Measurements from ENCODE around the gene IL1F10.

IL1F10 gene, protein sequence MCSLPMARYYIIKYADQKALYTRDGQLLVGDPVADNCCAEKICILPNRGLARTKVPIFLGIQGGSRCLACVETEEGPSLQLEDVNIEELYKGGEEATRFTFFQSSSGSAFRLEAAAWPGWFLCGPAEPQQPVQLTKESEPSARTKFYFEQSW

GRCh38 chr2:113067681-113068080 is at the start of gene IL1F10:
IL1F10 (plus strand) TSS chr2:113067970; CDS start chr2:113072739, 4,769 bp downstream.
- no peak for DNase-seq

DNA sequence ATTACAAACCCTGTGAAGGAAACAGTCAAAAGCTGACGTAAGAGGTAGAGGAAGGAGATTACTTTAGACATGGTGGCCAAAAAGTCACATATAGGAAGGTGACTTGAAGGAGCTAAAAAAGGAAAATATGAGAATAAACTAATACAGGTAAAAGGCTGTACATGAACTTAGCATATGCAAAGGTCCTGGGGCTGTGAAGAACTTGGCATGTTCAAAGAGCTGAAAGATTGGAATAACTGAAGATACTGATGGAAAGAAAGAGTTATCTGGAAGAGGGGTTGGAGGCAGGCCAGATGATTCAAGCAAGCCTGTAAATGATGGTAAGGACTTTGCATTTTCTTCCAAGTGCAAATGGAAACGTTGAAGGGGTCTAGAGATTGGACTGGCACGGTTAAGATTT is 49.3 kb upstream of the IL1F10 start:
- DNase-seq, result no peak

- no peak for DNase-seq
Measured at GRCh38 chr2:113021312-113021711, 46.5 kb upstream of the IL1F10 start.

- DNase-seq, result no peak
Measured at GRCh38 chr2:113024764-113025163, 43.0 kb upstream of the IL1F10 start.

DNA sequence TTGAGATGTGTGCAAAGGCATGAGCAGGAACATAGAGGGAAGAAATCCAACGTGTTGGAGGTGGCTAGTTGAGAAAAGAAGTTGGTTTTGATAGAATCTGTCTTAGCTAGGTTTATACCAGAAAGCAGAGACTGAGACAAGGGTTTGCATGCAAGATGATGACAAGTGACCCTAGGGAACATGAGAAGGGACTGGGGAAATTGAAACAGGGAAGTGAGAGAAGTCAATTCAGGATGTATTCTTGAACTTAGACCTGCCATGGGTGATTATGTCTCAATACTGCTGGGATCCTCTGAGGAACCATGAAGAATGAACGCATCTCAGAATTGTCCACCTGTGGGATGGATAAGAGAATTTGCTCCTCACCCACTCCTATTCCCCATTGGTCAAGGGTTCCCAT is 42.0 kb upstream of the IL1F10 start:
- DNase-seq, result no peak

GRCh38 chr2:113027691-113028090 is 40.1 kb upstream of the IL1F10 start:
- DNase-seq, result no peak

GRCh38 chr2:113028112-113028511 is 39.7 kb upstream of the IL1F10 start:
- no peak for DNase-seq

- DNase-seq, result no peak
Measured at GRCh38 chr2:113032737-113033136, 35.0 kb upstream of the IL1F10 start.

- DNase-seq, result no peak
Measured at GRCh38 chr2:113034016-113034415, 33.8 kb upstream of the IL1F10 start.

GRCh38 chr2:113036763-113037162 is 31.0 kb upstream of the IL1F10 start:
- no peak for DNase-seq

GRCh38 chr2:113038291-113038690 is 29.5 kb upstream of the IL1F10 start:
- no peak for DNase-seq

DNA sequence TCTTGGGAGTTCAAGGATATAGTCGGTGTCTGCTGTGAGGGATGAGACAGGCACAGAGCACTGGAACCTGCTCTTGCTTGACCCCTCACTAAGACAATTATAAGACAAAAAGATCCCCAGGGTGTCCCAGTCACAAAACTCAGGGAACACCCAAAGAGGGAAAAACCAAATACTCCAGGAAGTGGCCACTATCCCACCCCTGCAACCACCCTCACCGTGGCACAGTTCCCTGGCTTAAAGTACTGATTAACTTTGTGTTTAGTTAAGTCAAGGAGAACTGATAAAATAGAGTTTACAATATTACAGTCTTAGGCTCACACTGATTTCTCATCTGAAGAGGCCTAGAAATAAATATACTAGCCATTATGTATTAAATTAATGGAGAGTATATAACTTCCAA is 28.6 kb upstream of the IL1F10 start:
- DNase-seq, result no peak

DNA sequence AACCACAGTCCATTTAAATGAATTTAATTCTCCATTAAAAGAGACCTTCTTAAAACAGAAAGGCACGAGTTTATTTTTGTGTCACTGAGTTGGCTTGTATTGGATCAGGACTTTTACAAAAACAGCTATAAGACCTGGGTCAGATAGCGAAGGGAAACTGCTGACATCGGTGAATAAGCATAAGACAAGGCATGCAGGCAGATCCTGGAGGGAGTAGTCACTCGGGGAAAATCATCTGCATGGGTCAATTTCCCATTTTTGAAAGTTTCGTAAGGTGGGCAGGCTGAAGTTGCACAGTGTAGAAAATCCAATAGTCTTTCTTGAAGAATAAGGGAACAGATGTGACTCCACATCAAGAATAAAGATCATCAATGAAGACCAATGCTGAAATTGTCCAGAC is 28.1 kb upstream of the IL1F10 start:
- no peak for DNase-seq

DNA sequence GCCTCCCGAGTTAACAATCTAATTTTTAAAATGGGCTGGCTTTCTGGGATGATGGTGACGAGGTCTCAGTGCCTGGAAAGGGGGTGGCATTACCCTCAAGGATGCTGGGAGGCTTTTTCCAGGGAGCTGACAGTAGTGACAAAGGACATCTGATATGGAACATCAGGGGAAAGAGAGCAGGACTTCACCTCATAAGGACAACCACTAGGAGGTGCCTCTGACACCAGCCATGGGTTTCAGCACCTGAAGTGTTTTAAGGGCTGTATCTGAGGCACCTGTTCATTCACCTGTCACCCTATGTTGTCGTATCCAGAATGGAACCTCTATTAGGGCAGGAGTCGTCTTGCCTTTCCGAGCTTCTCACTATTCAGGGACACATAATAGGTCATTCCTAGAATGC is 25.9 kb upstream of the IL1F10 start:
- no peak for DNase-seq

DNA sequence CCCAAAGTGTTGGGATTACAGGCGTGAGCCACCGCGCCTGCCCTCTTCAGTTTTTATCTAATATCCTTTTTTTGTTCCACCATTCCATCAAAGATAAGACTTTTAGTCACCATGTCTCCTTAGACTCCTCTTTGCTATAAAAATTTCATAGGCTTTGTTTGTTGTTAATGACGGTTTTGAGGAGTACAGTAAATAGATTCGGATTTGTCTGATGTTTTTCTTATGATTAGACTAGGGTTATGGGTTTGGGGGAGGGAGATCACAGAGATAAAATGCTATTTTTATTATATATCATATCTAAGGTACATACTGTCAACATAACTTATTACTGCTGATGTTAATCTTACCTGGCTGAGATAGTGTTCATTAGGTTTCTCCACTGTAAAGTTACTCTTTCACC is 21.3 kb upstream of the IL1F10 start:
- no peak for DNase-seq

- no peak for DNase-seq
Measured at GRCh38 chr2:113050921-113051895, 16.6 kb upstream of the IL1F10 start.

DNA sequence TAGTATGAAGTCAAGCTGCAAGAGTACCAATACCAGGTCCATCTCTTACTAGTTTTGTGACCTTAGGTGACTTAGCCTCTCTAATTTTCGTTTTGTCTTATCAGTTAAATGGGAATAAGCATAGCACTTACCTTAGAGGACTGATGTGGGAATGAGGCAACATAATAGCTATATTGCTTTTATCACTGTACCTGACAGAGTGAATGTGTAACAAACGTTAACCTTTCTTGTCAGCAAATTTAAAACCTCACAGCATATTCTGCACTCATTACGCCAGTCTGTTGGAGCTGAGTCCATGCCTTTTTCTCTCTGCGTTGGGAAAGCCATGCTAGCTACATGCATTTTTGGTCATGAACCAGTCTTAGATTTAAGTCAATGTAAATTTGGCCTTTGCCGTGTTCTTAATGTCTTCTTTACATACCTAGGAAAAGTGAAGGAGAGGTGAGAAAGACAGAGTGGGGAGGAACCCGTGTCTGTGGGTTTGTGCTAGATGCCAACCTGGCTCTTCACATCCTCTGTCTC is 15.3 kb upstream of the IL1F10 start, which contains the start of gene IL36B:
IL36B (minus strand) TSS at position 472 of the 522 bp plus-strand sequence.
- DNase-seq, result no peak

GRCh38 chr2:113053666-113054065 is 14.1 kb upstream of the IL1F10 start:
- DNase-seq, result no peak

DNA sequence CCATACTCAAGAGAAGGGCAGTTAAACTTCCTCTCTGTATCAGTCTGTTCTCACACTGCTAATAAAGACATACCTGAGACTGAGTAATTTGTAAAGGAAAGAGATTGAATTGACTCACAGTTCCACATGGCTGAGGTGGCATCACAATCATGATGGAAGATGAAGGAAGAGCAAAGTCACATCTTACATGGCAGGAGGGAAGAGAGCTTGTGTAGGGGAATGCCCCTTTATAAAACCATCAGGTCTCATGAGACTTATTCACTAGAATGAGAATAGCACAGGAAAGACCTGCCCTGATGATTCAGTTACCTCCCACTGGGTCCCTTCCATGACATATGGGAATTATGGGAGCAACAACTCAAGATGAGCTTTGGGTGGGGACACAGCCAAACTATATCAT is 13.7 kb upstream of the IL1F10 start:
- DNase-seq, result no peak

DNA sequence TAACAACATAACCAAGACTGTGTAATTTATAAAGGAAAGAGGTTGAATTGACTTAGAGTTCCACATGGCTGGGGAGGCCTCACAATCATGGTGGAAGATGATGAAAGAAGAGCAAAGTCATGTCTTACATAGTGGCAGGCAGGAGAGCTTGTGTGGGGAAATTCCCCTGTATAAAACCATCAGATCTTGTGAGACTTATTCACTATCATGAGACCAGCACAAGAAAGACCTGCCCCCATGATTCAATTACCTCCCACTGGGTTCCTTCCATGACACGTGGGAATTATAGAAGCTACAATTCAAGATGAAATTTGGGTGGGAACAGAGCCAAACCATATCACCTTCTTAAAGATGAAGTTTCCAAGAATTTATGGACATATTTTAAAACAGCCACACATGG is 11.2 kb upstream of the IL1F10 start:
- no peak for DNase-seq

GRCh38 chr2:113057117-113057516 is 10.7 kb upstream of the IL1F10 start:
- DNase-seq, result no peak

DNA sequence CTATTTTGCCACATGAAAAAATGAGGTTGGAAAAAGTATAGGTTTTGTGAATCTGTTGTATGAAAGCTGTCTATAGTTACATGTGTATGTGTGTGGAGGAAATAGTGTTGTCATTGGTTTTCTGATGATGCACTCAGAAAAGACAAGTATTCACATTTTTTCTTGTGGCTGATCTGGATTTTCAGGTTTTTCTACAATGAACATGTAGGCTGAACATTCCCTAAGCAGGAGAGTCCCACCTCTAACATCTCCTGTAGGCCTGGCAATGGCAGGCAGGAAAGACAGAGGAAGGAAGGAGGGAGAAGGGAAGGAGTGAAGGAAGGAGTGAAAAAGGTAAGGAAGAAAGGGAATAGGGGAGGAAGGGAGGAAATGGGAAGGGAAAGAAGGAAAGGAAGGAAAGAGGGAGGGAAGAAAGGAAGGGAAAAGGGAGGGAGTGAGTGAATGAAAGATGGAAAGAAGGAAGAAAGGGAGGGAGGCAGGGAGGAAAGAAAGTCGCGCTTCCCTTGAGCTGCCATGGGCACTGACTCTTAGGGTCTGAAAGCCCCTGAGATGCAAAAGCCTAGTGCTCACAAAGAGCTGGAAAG is 9.3 kb upstream of the IL1F10 start:
- no peak for DNase-seq

Data from activated effector memory CD4-positive, alpha-beta T cell treated with anti-CD3 and anti-CD28 coated beads, Interleukin-2, amount 50 U/mL, for 16 hours (primary cell).